Activated T-cell treated with anti-CD3 and anti-CD28 coated beads for 48 hours (primary cell): ENCODE results near the gene ZNF837.
"Not testable (repeated sequence)": the region's sequence is repeated elsewhere in the genome, so short reads cannot be mapped to it uniquely, and the experiment has no call there.

Source experiments
- DNase-seq: peaks from one replicate; pipeline ENCODE4 v3.0.0-alpha.2; 2020; ENCODE audit warnings: low read depth

The ZNF837 gene

DNA sequence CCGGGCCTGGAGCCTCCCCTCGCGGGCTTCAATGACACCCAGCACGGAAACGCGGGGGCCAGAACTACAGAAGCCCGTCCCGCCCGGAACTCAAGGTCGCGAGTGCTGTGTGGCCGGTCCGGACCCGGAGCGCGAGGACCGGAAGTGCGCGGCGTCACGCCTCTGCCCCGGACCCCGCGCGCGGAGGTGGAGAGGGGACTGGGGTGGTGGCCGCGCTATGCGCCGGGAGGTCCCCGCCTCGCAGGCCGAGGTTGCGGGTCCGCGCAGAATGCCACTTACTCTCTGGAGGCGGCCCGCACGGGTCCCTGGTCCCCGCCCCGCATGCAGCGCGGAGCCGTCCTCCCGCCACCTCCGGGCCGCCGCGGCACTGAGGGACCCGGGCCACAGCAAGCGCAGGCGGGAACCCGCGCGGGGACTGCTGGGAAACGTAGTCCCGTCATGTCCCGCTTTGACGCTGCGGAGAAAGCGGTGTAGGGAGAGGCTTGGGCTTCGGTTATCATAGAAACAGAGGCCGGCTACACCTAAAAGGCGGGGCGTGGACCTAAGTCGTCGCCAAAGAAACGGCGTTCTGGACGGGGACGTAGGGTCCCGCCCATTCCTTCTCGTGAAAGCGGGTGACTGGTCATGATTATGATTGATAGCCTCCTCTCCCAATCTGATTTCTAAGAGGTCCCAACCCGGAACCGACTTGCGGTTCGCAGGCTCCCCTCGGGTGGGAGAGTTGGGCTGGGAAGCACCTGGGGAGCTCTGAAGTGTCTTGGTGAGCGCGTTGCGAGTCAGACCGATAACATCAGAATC, at the start of gene ZNF837:
ZNF837 (minus strand) TSS at position 369 of the 798 bp plus-strand sequence. CDS start 11,698 bp downstream, outside the sequence.
- peak; percentile 94 for DNase-seq

DNA sequence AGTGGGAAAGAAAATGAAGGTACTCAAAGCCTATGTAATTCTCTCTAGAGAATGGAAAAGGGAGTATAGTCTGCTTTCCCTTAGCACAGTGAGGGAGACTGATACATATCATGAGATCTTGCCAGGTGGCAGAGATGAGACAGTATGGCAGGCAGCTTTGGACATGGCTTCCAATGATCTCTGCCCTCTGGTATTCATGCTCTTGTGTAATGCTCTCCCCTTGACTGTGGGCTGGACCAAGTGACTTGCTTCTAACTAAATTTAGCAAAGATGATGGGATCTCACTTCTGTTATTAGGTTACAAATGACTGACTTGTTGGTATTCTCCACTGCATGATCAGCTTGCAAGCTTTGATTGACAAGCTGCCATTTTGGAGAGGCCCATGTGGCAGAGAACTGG, 48.9 kb upstream of the ZNF837 start:
- no peak for DNase-seq

DNA sequence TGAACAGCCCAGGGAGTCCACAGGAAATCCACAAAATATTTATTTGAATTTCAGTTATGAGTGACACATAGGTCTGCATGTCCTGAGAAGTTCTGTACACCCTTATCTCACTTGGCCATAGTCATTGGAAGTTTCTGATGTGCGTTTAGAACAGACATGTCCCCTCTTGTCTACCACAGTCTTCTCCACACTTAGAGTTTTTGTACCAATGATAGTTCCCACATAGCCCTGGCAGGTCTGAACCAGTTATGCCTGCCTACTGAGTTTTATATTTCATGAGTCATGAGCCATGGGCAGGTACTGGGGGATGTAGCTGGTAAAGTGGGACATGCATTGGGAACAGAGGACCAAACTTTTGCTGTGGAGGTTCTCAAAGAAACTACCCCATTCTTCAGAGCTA, 47.8 kb upstream of the ZNF837 start:
- no peak for DNase-seq

DNA sequence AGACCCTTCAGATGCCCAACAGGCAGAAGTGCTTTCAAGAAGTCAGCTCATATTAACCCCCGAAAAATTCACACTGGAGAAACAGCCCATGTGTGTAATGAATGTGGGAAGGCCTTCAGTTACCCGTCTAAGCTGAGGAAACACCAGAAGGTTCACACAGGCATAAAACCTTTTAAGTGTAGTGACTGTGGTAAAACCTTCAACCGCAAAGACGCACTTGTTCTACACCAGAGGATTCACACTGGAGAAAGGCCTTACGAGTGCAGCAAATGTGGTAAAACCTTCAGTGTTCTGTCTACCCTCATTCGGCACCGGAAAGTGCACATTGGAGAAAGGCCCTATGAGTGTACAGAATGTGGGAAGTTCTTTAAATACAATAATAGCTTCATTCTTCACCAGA, 36.2 kb upstream of the ZNF837 start:
- no peak for DNase-seq

DNA sequence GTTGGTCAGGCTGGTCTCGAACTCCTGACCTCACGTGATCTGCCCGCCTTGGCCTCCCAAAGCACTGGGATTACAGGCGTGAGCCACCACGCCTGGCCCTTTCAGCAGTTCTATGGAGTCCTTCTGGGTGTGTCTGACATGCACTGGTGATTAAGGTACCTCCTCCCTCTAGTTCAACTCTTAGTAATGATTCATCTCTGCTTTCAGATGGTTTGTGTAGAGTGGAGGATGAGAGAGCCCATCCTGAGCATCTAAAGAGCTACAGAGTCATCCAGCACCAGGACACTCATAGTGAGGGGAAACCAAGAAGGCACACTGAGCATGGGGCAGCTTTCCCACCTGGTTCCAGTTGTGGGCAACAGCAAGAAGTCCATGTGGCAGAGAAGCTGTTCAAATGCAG, 35.8 kb upstream of the ZNF837 start:
- DNase-seq: no peak

DNA sequence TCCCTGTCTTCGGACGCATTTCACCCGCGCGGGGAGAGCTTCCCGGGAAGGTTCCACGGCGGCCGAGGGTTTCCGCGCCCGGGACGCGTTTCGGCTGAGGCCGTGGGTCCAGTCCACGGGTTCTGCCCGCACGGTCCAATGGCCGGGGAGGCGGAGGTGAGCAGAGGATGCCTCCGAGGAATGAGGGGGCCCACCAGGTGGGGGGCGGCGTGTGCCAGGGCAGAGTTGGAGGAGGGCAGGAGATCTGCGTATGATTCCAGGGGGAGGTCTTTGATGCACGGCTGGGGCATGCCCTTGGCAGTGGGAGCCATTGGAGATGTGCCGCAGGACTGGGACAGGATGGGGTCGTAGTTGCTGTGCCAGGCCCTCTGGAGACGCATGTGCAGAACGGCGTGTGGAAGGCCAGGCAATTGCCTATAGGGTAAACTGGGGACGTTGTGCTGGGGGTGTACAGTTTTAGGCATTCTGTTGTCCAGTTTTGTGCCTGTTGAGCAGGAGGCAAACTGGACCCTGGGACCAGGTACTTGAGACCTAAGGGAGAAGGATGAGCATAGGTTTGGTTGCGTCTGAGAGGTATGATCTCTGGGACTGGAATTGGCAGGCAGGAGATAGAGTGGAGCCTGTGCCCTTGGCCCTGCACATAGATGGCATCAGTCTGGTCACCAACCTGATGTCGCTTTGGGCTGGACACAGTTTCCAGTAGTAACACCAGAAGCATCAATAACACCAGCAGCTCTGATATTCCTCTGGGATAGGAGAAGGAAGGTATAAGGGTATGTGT, 28.4 kb upstream of the ZNF837 start:
- DNase-seq: no peak

DNA sequence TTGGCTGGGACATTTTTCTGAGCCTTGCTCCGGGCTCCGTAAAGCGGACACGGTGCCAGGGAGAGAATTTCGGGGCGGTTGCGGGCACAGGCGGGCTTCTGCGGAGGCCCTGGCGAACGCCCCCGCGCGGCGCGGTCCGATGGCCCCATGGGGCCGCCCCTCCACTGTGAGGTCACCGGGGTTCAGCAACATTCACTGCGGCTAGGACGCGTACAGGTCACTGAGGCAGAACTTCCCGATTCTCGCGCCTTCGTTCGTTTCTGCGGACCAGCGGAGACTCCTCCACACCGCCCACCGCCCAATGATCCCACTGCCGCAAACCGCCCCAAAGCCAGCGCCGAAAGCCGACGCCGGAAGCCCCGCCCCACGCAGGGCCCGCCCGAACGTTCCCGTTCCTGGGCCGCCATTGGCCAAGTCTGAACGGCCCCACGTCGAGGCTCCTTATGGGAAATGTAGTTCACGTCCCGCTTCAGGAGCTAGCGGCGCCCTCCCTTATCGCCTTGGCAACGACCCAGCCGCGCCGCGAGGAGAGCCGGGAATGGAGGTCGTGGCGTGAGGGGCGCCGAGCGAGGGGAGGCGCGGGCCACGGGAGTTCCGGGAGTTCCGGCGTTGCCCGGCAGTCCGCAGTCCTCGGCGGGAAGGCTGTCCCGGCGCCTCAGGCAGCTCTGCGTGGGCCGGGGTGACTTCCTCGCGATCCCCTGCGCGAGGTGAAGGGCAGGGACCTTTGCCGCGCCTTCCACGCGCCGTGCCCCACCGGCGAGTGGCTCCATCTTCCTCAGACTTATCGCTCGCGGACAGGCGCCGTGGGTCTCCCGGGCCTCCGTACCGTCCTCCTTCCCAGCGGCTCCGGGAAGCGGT, 27.6 kb upstream of the ZNF837 start, which contains the start of gene ZNF584:
ZNF584 (plus strand) TSS at position 498 of the 858 bp plus-strand sequence. CDS start 499 bp downstream, outside the sequence.
- peak; percentile 95 for DNase-seq

DNA sequence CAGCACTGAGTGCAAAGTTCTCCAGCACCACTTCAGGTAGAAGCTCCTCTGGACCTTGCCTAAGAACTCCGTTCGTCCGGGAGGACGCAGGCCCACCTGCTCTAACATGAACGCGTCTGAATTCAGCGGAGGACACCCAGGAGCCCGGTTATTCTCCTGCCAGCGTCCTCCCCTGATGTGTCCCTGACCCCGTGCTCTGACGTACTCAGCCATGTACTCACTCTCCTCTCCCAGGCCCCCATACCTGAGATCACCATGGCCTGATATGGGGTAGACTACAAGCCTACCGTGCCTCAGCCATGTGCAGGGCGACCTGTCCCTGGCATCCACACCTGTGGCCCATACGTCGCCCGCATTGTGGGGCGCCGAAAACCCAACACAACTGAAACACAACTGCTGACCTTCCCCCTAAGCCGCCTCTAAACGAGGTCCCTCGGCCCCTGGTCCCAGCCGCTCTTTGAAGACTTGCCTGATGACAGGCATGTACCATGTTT, 26.9 kb upstream of the ZNF837 start:
- no peak for DNase-seq

DNA sequence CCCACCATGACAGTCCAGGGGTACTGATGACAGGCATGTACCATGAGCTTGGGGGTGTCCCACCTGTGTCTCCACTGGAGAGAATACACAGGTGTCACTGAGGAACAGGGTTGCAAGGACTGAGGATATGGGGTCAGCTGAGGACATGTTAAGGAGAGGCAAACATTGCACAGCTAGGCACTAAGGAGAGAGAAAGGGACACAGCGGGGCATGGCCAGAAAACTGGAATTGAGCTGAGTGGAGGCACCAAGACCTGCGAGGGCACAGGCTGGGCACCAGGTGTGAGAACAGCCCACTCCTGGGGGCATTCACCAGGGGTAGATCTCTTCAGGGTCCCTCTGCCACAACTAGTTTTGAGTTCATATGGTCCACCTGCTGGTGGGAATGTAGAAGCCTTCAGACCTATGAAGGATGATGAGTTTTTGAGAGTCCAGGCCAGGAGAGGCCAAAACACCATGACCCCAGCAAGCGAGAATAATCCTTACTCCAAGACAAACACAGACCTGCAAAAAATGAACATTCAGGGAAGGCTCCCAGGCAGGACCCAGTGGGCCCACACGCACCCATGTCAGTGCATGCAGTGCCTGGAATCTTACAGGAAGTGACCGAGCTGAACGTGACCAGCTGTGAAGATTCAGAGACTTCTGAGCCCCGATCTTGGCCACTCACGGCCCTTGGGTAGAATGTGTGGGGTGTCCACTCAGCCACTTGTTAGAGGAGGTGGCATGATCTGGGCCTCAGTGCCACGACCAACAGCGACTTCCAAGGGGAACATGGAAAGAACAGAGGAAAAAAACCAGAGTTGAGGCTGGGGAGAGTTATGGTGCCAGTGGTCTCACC, 26.2 kb upstream of the ZNF837 start:
- DNase-seq: no peak

DNA sequence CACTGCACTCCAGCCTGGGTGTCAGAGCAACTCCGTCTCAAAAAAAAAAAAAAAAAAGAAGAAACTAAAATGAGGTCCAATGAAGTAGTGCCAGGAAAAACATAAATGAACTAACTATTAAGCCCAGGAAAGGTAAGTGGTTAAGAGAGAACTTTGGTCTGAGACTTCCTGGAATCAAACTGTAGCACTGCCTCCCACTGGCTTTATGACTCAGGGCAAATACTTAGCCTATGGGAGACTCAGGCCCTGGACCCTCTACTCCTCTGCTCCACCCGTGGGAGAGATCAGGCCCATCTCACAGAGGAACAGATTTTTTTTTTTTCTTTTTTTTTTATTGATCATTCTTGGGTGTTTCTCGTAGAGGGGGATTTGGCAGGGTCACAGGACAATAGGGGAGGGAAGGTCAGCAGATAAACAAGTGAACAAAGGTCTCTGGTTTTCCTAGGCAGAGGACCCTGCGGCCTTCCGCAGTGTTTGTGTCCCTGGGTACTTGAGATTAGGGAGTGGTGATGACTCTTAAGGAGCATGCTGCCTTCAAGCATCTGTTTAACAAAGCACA, 23.2 kb upstream of the ZNF837 start:
- DNase-seq: not testable (repeated sequence)

DNA sequence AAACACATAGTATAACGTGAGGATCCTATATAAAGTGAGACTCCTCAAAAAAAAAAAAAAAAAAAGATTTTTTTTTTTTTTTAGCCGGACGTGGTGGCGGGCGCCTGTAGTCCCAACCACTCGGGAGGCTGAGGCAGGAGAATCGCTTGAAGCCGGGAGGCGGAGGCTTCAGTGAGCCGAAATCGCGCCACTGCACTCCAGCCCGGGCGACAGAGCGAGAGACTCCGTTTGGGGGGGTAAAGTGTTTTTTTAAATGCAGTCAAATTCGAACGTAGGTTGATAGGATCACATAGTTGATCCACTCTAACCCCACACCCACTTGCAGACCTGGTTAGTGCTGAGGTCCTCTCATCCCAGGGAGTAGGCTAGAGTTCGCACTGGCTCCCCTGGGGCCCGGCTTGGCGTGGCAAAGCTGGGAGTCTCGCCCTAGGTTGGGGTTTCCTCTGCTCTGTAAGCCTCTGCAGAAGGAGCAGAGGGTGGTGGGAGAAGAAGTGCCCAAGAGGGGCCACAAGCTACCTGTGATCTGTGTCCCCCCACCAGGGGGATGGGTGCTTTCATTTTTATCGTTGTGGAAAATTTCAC, 21.1 kb upstream of the ZNF837 start:
- DNase-seq: no peak

DNA sequence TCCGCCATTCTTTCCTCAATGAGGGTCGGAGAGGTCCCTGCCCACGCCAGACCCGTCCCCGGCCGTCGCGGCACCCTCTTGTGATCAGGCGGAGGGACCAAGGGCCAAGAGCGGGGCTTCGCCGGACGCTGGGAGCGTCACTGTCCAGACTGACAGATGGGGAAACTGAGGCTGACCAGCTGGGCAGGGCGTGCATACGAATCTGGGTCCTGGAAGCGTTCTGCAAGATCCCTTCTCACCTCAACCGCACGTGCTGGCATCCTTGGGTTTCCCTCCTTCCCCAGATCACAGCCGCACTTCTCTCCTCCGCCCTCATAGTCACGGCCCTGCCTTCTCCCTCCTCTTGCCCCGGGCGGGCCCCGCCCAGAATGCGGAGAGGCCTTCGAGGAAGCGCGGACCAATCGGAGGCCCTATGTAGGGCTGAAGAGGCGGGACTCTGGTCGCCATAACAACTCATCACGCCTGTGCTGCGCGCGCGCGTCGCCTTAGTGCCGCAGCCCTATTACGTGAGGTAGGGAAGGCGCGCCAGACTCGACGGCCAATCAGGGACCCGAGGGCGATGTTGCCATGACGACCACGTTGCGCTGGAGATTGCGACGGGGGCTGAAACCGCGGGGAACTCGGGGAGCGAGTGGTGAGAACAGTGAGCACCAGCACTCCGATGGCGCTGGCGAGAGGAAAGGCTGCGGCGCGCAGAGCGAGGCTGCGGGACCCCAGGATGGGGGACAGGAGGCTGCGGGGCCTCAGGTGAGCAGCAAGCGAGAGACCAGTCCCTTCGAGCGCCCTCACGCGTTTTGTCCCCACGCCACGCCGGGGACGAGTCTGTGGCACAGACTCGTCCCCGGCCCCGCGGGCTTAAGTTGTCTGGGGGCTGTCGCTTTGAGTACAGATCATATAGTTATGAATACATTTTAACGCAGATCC, 20.3 kb upstream of the ZNF837 start:
- peak; percentile 97 for DNase-seq

DNA sequence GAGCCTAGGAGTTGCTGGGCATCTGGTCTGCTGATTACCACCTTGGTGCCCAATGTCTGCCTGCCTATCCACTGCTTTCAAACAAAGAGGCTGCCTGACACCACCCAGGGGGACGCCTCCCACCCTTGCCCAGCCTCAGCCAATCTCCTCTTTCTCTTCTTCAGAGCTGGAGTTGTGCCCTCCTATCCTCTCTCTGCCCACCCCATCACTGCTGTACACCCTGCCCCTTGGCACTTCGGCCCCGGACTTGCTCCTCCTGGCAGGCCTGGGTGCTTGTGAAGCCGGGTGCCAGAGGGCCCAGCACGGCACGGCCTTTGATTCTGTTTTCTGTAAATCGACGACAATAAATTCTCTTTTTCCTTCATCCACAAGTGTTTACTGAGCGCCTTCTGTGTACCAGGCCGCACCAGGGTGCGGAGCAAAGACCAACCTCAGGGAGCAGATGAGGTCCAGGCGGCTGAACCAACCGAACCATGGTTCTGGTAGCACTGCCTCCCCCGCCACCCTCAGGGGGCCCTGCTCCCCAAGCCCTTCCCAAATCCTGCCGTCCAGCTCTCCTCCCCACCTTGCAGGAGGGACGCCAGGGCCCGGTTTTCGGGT, 19.6 kb upstream of the ZNF837 start:
- no peak for DNase-seq

DNA sequence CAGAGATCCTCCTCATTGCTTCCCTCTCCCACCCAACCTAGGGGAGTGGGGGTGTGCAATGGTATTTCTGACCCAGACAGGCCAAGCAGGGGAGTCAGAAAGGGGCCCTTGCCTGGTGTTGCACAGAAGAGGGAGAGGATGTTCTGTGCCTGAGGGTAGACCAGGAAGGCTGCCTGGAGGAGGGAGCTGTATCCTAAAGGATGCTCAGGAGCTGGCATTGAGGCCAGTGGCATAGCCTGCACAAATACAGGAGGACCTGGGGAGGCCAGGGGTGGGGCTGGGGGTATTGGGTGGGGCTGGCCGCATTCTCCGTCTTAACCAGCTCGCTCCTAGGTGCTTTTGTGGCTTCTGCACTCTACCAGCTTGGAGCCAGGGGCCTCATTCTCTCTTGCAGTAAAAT, 19.1 kb upstream of the ZNF837 start:
- no peak for DNase-seq

DNA sequence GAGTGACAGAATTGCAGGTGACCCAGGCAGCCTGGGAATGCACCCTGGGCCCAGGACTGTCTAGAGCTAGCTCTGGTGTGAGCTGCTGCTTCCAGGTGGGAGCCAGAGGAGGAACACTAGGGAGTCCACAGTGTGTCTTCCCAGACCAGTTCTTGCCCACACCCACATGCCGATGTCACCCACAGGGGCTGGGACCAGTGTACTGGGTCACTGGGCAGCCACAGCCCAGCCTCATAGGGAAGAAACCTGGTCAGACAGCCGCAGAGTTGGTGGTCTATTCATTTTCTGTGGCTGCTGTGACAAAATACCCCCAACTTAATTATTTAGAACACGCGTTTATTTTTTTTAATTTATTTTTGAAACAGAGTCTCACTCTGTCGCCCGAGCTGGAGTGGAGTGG, 17.7 kb upstream of the ZNF837 start:
- no peak for DNase-seq

DNA sequence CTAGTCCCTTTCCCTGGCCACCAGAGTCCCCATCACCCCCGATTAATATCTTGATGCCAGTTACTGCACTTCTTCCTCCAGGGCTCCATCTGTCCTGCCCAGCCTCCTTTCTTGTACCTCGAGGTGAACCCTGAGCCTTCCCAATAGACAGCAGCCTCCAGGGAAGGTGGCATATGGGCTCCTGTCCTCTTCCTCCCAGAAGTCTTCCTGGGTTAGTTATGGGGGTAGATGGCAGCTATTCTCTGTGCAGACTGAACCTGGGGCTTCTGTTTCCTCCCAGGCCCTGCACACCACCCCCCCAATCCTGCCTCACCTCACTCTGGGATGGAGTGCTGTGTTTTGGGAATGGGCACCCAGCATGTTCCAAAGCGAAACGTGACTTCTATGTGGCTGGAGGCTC, 17.3 kb upstream of the ZNF837 start:
- no peak for DNase-seq

DNA sequence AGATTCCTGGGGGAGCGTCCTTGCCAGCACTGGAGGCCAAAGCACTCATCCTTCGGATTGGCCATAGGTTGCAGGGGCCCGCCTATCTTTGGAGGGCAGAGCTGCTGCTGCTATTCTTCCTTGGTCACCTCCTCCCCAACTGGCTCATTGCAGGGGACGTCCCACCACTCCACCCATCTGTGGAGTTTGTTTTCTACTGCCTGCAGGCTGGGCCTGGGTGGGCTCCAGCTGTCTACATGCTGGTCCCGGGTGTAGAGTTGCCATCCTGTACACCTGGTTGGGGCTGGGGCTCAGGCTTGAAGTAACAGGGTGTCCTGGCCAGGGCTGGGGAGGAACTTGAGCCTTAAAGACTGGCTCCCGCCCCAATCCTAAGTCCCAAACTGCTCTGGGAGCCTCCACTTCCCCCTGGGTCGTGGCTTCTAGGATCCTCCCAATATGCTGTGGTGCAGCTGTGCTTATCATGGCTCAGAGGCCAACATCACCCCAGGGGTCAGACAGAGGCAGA, 16.8 kb upstream of the ZNF837 start:
- DNase-seq: no peak

DNA sequence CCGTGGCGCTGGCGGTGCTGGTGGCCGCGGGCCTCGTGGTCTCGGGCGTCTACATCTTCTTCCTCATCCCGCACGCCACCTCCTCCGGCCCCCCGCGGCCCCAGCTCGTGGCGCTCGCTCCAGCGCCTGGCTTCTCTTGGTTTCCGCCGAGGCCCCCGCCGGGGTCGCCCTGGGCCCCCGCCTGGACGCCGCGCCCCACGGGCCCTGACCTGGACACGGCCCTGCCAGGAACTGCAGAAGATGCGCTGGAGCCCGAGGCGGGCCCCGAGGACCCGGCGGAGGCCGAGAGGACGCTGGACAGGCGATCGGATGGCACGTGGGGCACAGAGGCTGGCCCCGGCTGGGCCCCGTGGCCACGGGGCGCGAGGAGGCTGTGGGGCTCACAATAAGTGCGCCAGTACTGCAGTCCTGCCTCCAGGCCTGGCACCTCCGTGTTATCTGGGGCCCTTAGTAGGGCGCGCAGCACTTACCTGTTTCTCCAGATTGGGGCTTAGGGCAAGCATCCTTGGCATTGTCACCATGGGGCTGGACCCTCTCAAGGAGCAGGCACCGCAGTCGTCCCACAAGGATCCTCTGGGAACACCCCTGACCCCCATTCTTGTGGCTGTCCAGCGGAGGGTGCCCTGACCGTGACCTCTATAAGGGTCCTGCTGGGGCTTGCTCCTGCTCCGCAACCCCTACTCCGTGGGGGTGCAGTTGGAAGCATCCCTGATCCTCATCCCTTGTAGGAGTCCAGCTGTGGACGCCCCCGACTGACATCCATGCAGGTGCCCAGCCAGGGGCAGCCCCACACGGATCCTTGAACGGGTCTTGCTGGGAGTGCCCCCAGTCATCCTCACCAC, 16.1 kb upstream of the ZNF837 start:
- no peak for DNase-seq
